ENCODE data around the gene B3GAT1.
A peak's percentile ranks its signal among the peaks of the same experiment; 100 is the strongest.

B3GAT1 gene

DNA sequence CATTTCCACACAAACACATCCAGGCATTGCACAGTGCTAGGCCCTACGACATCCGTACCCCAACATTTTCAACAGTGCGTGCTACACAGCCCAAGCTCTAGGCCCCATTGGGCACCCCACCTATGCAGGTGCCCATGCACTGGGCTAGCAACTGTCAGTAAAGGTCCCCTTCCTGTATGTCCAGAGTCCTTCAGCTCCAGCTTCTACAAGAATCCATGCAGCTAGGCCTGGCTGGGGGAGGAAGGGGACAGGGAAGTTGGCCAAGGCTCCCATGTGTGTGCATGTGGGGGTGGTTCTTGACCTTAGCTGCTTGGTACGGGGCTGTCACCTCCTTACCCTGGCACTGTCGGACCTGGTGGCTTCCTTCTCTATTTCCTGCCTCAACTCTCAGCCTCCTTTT is 1.3 kb downstream of the B3GAT1 start:
- DNase-seq, result peak in 3 of 56 donors; percentile 23 to 46 (median 46)

- peak in 14 of 56 donors; percentile 18 to 62 (median 42) for DNase-seq
Measured at GRCh38 chr11:134409552-134410429, 2.3 kb downstream of the B3GAT1 start.

GRCh38 chr11:134407923-134408322 is 4.1 kb downstream of the B3GAT1 start:
- DNase-seq, result no peak

- peak in 18 of 56 donors; percentile 21 to 67 (median 38) for DNase-seq
Measured at GRCh38 chr11:134407321-134407828, 4.7 kb downstream of the B3GAT1 start.

GRCh38 chr11:134406264-134407185 is 5.5 kb downstream of the B3GAT1 start:
- no peak for DNase-seq

DNA sequence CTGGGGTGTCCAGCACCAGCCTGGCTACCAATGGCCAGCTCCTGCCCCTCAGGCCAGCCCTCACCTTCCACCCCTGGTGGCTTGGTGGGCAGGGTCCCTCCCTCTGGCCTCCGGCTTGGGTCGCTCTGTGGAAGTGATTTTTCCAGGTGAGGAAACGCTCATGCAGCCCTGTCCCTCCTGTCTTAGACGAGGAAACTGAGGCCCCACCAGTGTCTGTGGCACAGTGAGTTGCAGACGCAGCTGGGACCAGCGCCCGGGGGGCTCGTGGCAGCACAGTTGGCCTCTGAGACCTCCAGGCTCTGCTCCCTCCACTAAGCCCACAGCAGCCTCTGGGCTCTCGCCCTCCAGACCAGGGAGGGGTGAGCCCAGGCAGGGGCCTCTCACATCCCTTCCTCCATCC is 6.2 kb downstream of the B3GAT1 start:
- no peak for DNase-seq

DNA sequence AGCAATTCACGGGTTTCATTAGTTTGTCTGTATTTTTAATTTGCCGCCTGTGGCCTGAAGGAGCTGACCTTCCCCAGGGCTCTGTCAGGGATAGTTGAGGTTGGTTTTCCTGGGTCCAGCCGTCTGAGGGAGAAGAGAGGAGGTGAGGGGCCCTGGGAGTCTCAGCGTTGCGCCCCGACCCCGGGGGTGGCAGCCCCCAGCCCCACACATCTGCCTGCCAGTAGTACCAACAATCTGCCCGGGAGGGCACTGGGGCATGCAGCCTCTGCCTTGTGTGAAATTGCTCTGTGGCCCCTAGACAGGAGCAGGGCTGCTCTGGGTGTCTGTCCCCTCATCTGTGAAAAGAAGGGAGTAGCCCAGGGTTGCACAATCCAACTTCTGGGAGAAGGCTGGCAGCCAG is 6.6 kb downstream of the B3GAT1 start:
- DNase-seq, result no peak

- DNase-seq, result peak in 1 of 56 donors; percentile 21
Measured at GRCh38 chr11:134404575-134405341, 7.3 kb downstream of the B3GAT1 start.

DNA sequence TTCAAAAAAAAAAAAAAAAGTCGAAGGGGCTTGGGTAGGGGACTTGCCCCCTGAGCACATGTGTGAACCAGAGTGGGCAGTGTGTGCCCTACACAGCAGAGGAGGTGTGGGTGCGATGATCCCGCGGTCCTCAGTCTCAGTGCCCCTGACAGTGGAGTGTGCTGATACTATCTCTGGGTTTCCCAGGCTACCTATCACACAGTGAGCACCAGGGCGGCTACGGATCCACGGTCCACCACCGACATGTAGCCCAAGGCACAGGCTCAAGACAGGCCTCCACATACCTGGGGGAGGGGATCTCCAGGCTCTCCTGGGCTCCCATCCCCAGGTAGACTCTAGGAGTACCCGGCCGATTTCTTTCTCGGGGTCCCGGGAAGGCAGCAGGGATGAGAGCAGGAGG is 9.1 kb downstream of the B3GAT1 start:
- DNase-seq, result no peak

DNA sequence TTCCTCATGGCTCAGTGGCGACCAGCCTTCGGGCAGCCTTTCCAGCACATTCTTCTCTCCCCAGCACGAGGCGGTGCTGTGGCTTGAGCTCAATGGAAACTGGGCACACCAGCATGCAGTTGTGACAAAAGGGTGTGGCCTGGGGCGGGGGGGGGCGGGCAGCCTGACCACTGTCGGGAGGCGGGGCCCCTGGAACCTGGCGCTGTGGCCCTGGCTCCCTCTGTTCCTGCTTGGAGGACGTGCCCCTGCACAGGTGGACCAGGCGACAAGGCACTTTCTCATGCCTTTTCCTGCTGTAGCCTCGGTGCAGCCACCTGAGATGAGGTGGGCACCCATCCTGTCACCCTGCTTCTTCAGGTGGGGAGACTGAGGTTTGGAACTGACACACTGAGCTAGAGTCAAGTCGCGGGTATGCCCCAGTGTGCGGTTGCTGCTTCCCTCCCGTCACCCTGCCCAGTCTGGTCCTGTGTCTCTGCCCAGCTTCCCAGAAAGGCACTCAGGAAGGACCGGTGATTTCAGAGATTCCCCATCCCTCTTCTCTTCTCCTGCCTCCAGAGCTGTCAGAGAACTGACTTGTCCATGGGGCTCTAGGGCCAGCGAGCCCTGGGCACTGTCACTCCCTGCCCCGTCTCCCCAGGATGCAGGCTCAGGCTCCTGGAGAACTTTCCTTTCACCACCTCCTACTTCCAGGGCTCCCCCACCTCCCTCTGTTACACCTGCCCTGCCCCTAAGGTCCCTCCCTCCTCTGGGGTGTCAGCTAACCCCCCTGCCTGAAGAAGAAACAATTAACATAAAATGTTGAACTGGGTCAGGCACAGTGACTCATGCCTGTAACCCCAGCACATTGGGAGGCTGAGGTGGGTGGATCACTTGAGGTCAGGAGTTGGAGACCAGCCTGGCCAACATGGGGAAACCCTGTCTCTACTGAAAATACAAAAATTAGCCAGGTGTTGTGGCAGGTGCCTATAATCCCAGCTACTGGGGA is 9.9 kb downstream of the B3GAT1 start:
- no peak for DNase-seq

GRCh38 chr11:134399996-134400395 is 12.0 kb downstream of the B3GAT1 start:
- no peak for DNase-seq

GRCh38 chr11:134399293-134399654 is 12.8 kb downstream of the B3GAT1 start:
- DNase-seq, result no peak

- DNase-seq, result peak in 23 of 56 donors; percentile 18 to 68 (median 43)
Measured at GRCh38 chr11:134398644-134399292, 13.3 kb downstream of the B3GAT1 start.

DNA sequence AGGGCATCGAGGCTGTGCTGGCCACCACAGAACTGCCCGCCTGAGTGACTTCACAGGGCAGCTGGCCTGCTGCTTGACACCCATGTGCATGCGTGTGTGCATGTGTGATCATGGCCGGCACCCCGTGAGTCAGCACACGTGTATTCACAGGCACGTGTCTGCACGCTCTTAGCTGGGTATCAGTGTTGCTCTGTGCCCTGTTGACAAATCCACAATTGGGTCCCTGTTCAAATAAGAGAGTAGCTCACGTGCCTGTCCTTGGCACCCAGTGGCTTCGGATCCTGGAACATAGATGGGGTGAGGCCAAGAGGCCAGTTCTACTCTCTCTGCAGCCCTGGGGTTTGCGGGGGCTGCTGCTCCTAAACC is 14.0 kb downstream of the B3GAT1 start:
- peak in 41 of 56 donors; percentile 24 to 92 (median 69) for DNase-seq

GRCh38 chr11:134397304-134398078 is 14.6 kb downstream of the B3GAT1 start:
- DNase-seq, result no peak

- no peak for DNase-seq
Measured at GRCh38 chr11:134395002-134395401, 17.0 kb downstream of the B3GAT1 start.

GRCh38 chr11:134394311-134394710 is 17.7 kb downstream of the B3GAT1 start:
- DNase-seq, result no peak

DNA sequence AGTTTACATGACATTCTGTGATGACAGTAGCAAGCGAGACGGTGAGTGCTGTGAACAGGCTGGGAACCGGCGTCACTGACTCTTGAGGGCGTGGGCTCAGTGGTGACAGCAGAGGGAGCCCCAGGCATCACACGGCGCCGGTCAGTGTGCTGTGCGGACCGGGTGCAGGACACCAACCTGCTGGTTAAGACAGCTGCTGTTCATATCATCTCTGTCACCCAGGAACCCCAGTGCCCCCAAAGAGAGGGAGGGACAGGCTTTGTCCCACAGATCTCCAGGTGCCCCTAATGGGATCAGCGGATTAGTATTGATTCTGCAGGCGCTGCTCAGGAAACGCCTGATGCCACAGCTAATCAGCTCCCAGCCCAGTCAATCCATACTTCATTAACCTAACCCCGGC is 18.4 kb downstream of the B3GAT1 start:
- peak in 33 of 56 donors; percentile 17 to 73 (median 34) for DNase-seq

All from amygdala (tissue), 56 donors.